CD14-positive monocyte (primary cell): ENCODE data around the gene CSNK2A3. TPM values are rescaled to one million over a fixed set of nuclear protein-coding genes. Genes with fewer than 3 reads are reported as not detected.

ENCODE experiments used
- DNase-seq, 3 donors: peaks; one replicate each; pipeline ENCODE4 v3.0.0-alpha.2; 2011 to 2022
- H2AFZ ChIP-seq: 2 replicates; pipeline ENCODE4 v1.6.0; 2012; ENCODE audit warnings: mild to moderate bottlenecking, low read depth, low read length, inconsistent platforms; ENCODE audit not compliant: insufficient read depth, poor library complexity, severe bottlenecking
- H3K27ac ChIP-seq, 2 donors: 1 replicate in 1 of 2; 2 replicates in 1 of 2; pipeline ENCODE4 v1.5.1; 2012 to 2013; ENCODE audit warnings: low read length in 2 of 2, control low read depth in 1 of 2, inconsistent platforms in 1 of 2, low read depth in 1 of 2, mild to moderate bottlenecking in 1 of 2
- H3K27me3 ChIP-seq, 2 donors: one replicate each; pipeline versions ENCODE4 v1.6.0 to v1.6.1; 2011 to 2013; ENCODE audit warnings: low read length in 2 of 2; ENCODE audit not compliant: control insufficient read depth in 2 of 2, insufficient read depth in 2 of 2
- H3K36me3 ChIP-seq, 2 donors: replicated peaks in 1 of 2; 1 replicate in 1 of 2; 2 replicates in 1 of 2; pipeline versions ENCODE4 v1.5.1 to v1.6.1; 2012 to 2013; ENCODE audit warnings: low read length in 2 of 2, control low read depth in 1 of 2, inconsistent platforms in 1 of 2, mild to moderate bottlenecking in 1 of 2; ENCODE audit not compliant: insufficient read depth in 2 of 2, control insufficient read depth in 1 of 2
- H3K4me1 ChIP-seq, 2 donors: 1 replicate in 1 of 2; 2 replicates in 1 of 2; pipeline versions ENCODE4 v1.5.1 to v1.6.1; 2012 to 2013; ENCODE audit warnings: low read length in 2 of 2, control low read depth in 1 of 2, inconsistent platforms in 1 of 2, mild to moderate bottlenecking in 1 of 2, moderate library complexity in 1 of 2; ENCODE audit not compliant: insufficient read depth in 2 of 2, control insufficient read depth in 1 of 2
- H3K4me2 ChIP-seq: replicated peaks from 2 replicates; pipeline ENCODE3; 2012; ENCODE audit warnings: low read length, moderate library complexity, mild to moderate bottlenecking; ENCODE audit not compliant: poor library complexity, severe bottlenecking; ENCODE audit errors: extremely low read depth
- H3K4me3 ChIP-seq, 3 experiments: fragments of 200-600 bp in 1 of 3; sonication (generic) in 1 of 3; replicated peaks in 1 of 3; 1 replicate in 2 of 3; 2 replicates in 1 of 3; pipeline ENCODE4 v1.5.1; 2011 to 2013; ENCODE audit warnings: low read length in 3 of 3, mild to moderate bottlenecking in 3 of 3, control low read depth in 2 of 3, low read depth in 2 of 3, inconsistent platforms in 1 of 3, moderate library complexity in 1 of 3
- H3K79me2 ChIP-seq: 2 replicates; pipeline ENCODE4 v1.6.0; 2012; ENCODE audit warnings: mild to moderate bottlenecking, control low read depth, inconsistent platforms, low read length, moderate library complexity; ENCODE audit not compliant: insufficient read depth
- H3K9ac ChIP-seq: 2 replicates; pipeline ENCODE4 v1.6.0; 2017; ENCODE audit warnings: low read length, mild to moderate bottlenecking; ENCODE audit not compliant: insufficient read depth, poor library complexity, severe bottlenecking
- H3K9me3 ChIP-seq, 2 donors: replicated peaks in 1 of 2; 1 replicate in 1 of 2; 2 replicates in 1 of 2; pipeline versions ENCODE4 v1.5.1 to v1.6.1; 2012 to 2013; ENCODE audit warnings: low read length in 2 of 2, control low read depth in 1 of 2; ENCODE audit not compliant: control insufficient read depth in 1 of 2, insufficient read depth in 1 of 2
- H4K20me1 ChIP-seq: 2 replicates; pipeline ENCODE4 v1.6.0; 2012; ENCODE audit warnings: mild to moderate bottlenecking, low read length, control low read depth, moderate library complexity; ENCODE audit not compliant: insufficient read depth
- H3K27ac Mint-ChIP-seq, 7 donors: one replicate each; pipeline ENCODE4 v1.8.0; 2020; ENCODE audit warnings: mild to moderate bottlenecking in 7 of 7, mixed read lengths in 7 of 7, moderate library complexity in 6 of 7, inconsistent platforms in 2 of 7
- H3K27me3 Mint-ChIP-seq, 3 donors: one replicate each; pipeline ENCODE4 v1.8.0; 2021 to 2022; ENCODE audit warnings: low read depth in 3 of 3, mild to moderate bottlenecking in 3 of 3, mixed read lengths in 3 of 3, moderate library complexity in 3 of 3, inconsistent platforms in 1 of 3
- H3K36me3 Mint-ChIP-seq, 2 donors: one replicate each; pipeline ENCODE4 v1.8.0; 2020; ENCODE audit warnings: mixed read lengths in 2 of 2, inconsistent platforms in 1 of 2, mild to moderate bottlenecking in 1 of 2
- H3K4me1 Mint-ChIP-seq: one replicate; pipeline ENCODE4 v1.8.0; 2020; ENCODE audit warnings: mild to moderate bottlenecking, mixed read lengths
- H3K4me3 Mint-ChIP-seq, 2 donors: one replicate each; pipeline ENCODE4 v1.8.0; 2020; ENCODE audit warnings: mild to moderate bottlenecking in 2 of 2, mixed read lengths in 2 of 2, moderate library complexity in 1 of 2
- H3K9me3 Mint-ChIP-seq, 7 donors: one replicate each; pipeline ENCODE4 v1.8.0; 2020 to 2022; ENCODE audit warnings: mixed read lengths in 7 of 7, mild to moderate bottlenecking in 6 of 7, moderate library complexity in 6 of 7, inconsistent platforms in 2 of 7
- CTCF ChIP-seq: fragments of 200-600 bp; IDR thresholded peaks from one replicate; pipeline ENCODE4 v1.8.0; 2022; ENCODE audit warnings: antibody characterized with exemption, mild to moderate bottlenecking
- WGBS: methylation state at CpG from one replicate; pipeline ENCODE4 v1.1.5; 2013; ENCODE audit warnings: missing lambda C conversion rate; ENCODE audit not compliant: insufficient coverage; 5-methylcytosine and 5-hydroxymethylcytosine counted together
- intact Hi-C, 2 donors: fragments of 100-400 bp; cut with micrococcal nuclease; formaldehyde crosslinking; loops; one replicate each; pipeline versions ENCODE4 v1.15.0 to v1.15.1; 2023
- polyA plus RNA-seq, 3 donors: library from polyadenylated mRNA; depleted of rRNA in 1 of 3; unstranded in 2 of 3; stranded (reverse) in 1 of 3; fragments of 300-500 nt in 2 of 3; fragments of >200 nt in 1 of 3; fragmentation: Illumina TruSeq in 2 of 3; gene quantifications; 1 replicate in 2 of 3; 2 replicates in 1 of 3; pipeline ENCODE4 v1.2.3, GENCODE V29; 2012 to 2021

CSNK2A3 gene
- polyA plus RNA-seq, 3 donors, result 0.28 to 0.86 (median 0.75) TPM

- no peak overlapping the region for H2AFZ ChIP-seq
- H3K9ac ChIP-seq, result no peak overlapping the region
- TF ChIP-seq CTCF, result no peak
- Mint-ChIP-seq H3K27ac (no peak overlapping the region), H3K9me3 (no peaks in the 10 kb centered on the region), H3K4me3 (no peak overlapping the region), H3K27me3 (peaks cover 9 to 17% (median 10%) of the 10 kb centered on the region in 3 donors), H3K36me3 (no peaks in the 10 kb centered on the region), H3K4me1 (no peaks in the 10 kb centered on the region)
- DNase-seq, result no peak
- H3K4me2 ChIP-seq, result no peak overlapping the region
- WGBS, result 78% methylated on average over 3 of the region's 4 CpGs
- H3K27me3 ChIP-seq, result peaks cover 5 to 7% of the 10 kb centered on the region in 2 donors
- no peaks in the 10 kb centered on the region for H4K20me1 ChIP-seq
- intact Hi-C loops, result no loop called here
- H3K36me3 ChIP-seq, result no peaks in the 10 kb centered on the region
- H3K79me2 ChIP-seq, result no peaks in the 10 kb centered on the region
- H3K9me3 ChIP-seq, result no peaks in the 10 kb centered on the region
- H3K27ac ChIP-seq, result no peak overlapping the region
- H3K4me1 ChIP-seq, result no peaks in the 10 kb centered on the region
- no peak overlapping the region for H3K4me3 ChIP-seq
These were observed 1.9 kb downstream of the CSNK2A3 start for GRCh38 chr11:11351042-11351586.

- Histone ChIP-seq H2AFZ (no peak overlapping the region), H3K79me2 (no peaks in the 10 kb centered on the region), H3K4me1 (no peaks in the 10 kb centered on the region), H3K36me3 (no peaks in the 10 kb centered on the region), H3K27me3 (peaks cover 2% of the 10 kb centered on the region in 2 donors), H3K27ac (no peak overlapping the region), H3K9me3 (no peaks in the 10 kb centered on the region), H3K9ac (no peak overlapping the region), H4K20me1 (no peaks in the 10 kb centered on the region), H3K4me2 (no peak overlapping the region), H3K4me3 (no peak overlapping the region)
- H3K36me3 Mint-ChIP-seq, result no peaks in the 10 kb centered on the region
- H3K4me1 Mint-ChIP-seq, result no peaks in the 10 kb centered on the region
- peaks cover 5 to 19% (median 6%) of the 10 kb centered on the region in 3 donors for H3K27me3 Mint-ChIP-seq
- no peak overlapping the region for H3K4me3 Mint-ChIP-seq
- no peak for TF ChIP-seq CTCF
- intact Hi-C loops, result no loop called here
- no peaks in the 10 kb centered on the region for H3K9me3 Mint-ChIP-seq
- no peak overlapping the region for H3K27ac Mint-ChIP-seq
- WGBS, result no CpG with 5 or more reads among the region's 1 CpG
- DNase-seq, result no peak
These were observed 3.1 kb downstream of the CSNK2A3 start for GRCh38 chr11:11349870-11350337.
